Left ventricle myocardium inferior (tissue), 1 donor: ENCODE measurements around the gene BCO1. TPM values are rescaled to one million over a fixed set of nuclear protein-coding genes. Genes with fewer than 3 reads are reported as not detected.

Experiments
- DNase-seq: peaks from one replicate; pipeline ENCODE4 v3.0.0-alpha.2; 2020
- H3K27ac ChIP-seq: fragments of 200-600 bp; replicated peaks from 2 replicates; pipeline ENCODE4 v1.8.0; 2021
- H3K27me3 ChIP-seq: fragments of 200-600 bp; 2 replicates; pipeline ENCODE4 v1.8.0; 2021; ENCODE audit warnings: low read depth
- H3K36me3 ChIP-seq: fragments of 200-600 bp; 2 replicates; pipeline ENCODE4 v1.8.0; 2021
- H3K4me1 ChIP-seq: fragments of 200-600 bp; 2 replicates; pipeline ENCODE4 v1.8.0; 2021
- H3K4me3 ChIP-seq: fragments of 200-600 bp; 2 replicates; pipeline ENCODE4 v1.8.0; 2021; ENCODE audit warnings: mild to moderate bottlenecking, moderate library complexity
- H3K9me3 ChIP-seq: fragments of 200-600 bp; replicated peaks from 2 replicates; pipeline ENCODE4 v1.8.0; 2021
- CTCF ChIP-seq: fragments of 200-600 bp; IDR thresholded peaks from 2 replicates; pipeline ENCODE4 v1.8.0; 2021; ENCODE audit warnings: antibody characterized with exemption, mild to moderate bottlenecking, borderline replicate concordance
- intact Hi-C: fragments of 100-400 bp; cut with micrococcal nuclease; formaldehyde crosslinking; loops from one replicate; pipeline ENCODE4 v1.11.0; 2022
- total RNA-seq: library from RNA; stranded (reverse); fragmentation: NEBNext Ultra II Directional; extraction: Animal tissue kit (Norgen Biotek cat#: 25700); gene quantifications from one replicate; pipeline ENCODE4 v1.2.1, GENCODE V29; 2021
- donor health status: DM: no; HTN: yes; CAD: no; lungs with severe emphysema.

BCO1 gene
- total RNA-seq, 1 donor from 2014 or later: not detected

GRCh38 chr16:81283044-81283443, 44.6 kb downstream of the BCO1 start:
- no peak for DNase-seq
- H3K27me3 ChIP-seq: no peaks in the 10 kb centered on the region
- H3K9me3 ChIP-seq: no peaks in the 10 kb centered on the region
- intact Hi-C loops: no loop called here
- H3K27ac ChIP-seq: no peak overlapping the region
- no peaks in the 10 kb centered on the region for H3K4me1 ChIP-seq
- H3K4me3 ChIP-seq: no peak overlapping the region
- H3K36me3 ChIP-seq: no peaks in the 10 kb centered on the region
- no peak for TF ChIP-seq CTCF

- Histone ChIP-seq H3K27ac (no peak overlapping the region), H3K4me3 (no peak overlapping the region), H3K4me1 (no peaks in the 10 kb centered on the region), H3K36me3 (no peaks in the 10 kb centered on the region), H3K9me3 (no peaks in the 10 kb centered on the region), H3K27me3 (no peaks in the 10 kb centered on the region)
- intact Hi-C loops: no loop called here
- DNase-seq: no peak
- TF ChIP-seq CTCF: no peak
Observed at GRCh38 chr16:81284995-81285600, 46.6 kb downstream of the BCO1 start.

GRCh38 chr16:81286190-81286589, 47.7 kb downstream of the BCO1 start:
- no peak for DNase-seq
- H3K36me3 ChIP-seq: no peaks in the 10 kb centered on the region
- no peaks in the 10 kb centered on the region for H3K9me3 ChIP-seq
- no peaks in the 10 kb centered on the region for H3K27me3 ChIP-seq
- no peak for TF ChIP-seq CTCF
- no peak overlapping the region for H3K27ac ChIP-seq
- no peaks in the 10 kb centered on the region for H3K4me1 ChIP-seq
- intact Hi-C loops: no loop called here
- no peak overlapping the region for H3K4me3 ChIP-seq

- intact Hi-C loops: no loop called here
- DNase-seq: no peak
- no peak for TF ChIP-seq CTCF
- H3K36me3 ChIP-seq: no peaks in the 10 kb centered on the region
- H3K9me3 ChIP-seq: no peaks in the 10 kb centered on the region
- H3K4me1 ChIP-seq: no peaks in the 10 kb centered on the region
- no peak overlapping the region for H3K4me3 ChIP-seq
- H3K27ac ChIP-seq: no peak overlapping the region
- H3K27me3 ChIP-seq: no peaks in the 10 kb centered on the region
Observed at GRCh38 chr16:81291117-81291516, 52.6 kb downstream of the BCO1 start.

- no peaks in the 10 kb centered on the region for H3K9me3 ChIP-seq
- H3K36me3 ChIP-seq: no peaks in the 10 kb centered on the region
- no peak for DNase-seq
- no peak for TF ChIP-seq CTCF
- H3K27me3 ChIP-seq: no peaks in the 10 kb centered on the region
- H3K4me1 ChIP-seq: no peaks in the 10 kb centered on the region
- H3K4me3 ChIP-seq: no peak overlapping the region
- intact Hi-C loops: no loop called here
- no peak overlapping the region for H3K27ac ChIP-seq
Observed at GRCh38 chr16:81292936-81293335, 54.4 kb downstream of the BCO1 start.
